GM18907 (cell line): ENCODE data around the gene NUAK2.
A peak's percentile ranks its signal among the peaks of the same experiment; 100 is the strongest.

Experiments
- ATAC-seq: cut with Tn5 transposase; IDR thresholded peaks from one replicate; pipeline ENCODE4 v1.9.1; 2021; ENCODE audit warnings: mild to moderate bottlenecking, moderate library complexity; ENCODE audit not compliant: unreplicated experiment

Gene NUAK2

DNA sequence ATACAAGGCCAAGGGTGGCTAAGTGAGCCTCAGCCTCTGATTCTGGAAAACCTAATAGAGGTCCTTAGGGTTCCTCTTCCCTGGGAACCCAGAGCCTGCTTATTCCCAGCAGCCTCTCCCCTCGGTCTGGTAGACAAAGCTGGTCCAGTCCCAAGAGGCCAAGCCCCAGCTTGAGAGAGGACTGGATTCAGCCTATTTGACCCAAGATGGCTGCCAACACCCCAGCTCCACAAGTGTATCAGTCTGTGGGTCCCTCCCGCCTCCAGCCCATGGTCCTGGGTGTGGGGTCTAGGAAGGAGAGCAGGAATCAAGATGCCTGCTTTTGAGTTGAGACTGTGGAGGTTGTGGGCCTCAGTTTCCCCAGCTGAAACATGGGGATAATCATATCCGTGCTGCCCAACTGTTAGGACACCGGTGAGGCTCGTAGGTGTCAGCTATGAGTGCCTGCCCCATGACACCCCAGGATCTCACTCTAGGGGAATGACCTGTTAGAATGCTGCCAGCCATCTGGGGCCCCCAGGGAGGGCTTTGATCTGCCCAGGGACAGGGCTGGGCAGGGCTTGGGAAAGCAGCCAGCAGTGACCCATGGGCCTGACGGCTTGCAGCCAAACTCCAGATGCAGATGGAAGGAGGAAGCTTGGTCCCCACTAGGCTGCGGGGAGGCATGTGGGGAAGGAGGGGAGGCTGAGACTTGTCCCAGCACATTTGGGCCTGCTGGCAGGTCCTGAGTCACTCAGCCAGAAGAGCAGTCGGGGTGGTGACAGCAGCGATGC is 45.4 kb downstream of the NUAK2 start:
- ATAC-seq = no peak

DNA sequence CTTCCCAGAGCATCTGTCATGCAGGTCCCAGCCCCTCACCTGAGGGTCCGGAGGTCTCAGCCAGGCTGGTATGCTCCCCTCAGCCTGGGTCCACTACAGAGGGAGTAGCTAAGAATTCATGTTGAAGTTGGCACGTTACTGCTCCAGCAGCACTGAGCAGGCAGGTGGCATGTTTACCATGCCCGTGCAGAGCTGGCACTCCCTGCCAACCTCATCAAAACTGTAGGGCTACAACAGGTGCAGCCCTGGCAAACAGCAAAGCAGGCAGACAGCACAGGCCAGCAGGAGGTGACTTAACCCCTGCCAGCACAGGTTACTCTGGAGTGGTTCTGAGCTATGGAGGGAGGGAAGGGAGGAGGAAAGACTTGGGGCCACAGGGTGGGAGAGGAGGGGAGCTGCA is 46.4 kb downstream of the NUAK2 start:
- no peak for ATAC-seq

DNA sequence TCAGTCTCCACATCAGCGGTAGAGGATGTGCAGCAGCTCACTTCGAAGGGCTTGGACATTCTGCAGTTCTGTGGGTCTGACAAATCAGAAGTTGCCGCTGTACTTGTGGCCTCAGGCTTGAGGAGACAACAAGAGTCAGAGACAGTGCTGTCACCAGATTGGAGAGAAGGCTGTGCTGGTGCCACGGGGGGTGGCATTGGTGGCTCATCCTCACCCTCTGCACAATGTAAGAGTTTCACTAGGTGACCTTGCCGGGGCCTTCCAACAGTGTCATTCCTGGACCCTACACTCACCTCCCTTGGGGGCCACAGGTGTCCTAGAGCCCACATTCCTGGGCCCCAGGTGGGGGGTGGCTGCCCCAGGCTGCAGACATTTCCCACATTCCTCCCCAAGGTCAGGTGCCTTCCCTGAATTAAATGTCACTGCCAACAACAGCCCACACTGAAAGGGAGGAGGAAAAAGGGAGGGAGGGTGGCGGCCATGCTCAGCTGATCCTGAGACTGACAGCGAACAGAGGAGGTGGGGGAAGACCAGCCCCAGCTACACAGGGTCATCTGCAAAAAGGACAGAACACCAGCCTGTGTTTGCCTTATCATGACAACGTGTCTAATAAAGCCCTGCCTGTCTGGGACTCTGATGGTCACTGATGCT is 47.4 kb downstream of the NUAK2 start:
- peak; percentile 5 for ATAC-seq

DNA sequence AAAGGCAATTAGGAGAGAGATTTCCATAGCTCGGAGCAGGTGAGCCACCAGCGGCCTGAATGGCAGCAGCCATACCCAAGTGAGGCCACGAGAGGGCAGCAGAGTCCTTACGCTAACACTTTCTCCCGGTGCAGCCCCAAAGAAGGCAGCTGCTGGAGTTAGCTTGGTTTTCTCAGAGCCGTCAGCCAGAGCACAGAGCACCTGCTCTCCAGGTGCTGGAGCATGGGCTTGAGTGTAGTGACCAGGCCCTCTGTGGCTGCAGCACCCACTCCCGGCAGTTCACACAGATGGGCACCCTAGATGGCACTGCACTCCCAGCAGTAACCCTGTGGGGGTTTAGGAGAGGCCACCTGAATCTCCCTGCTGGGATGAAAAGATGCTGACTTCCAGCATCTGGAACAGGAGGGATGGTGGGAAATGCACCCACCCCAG is 48.0 kb downstream of the NUAK2 start:
- ATAC-seq = peak; percentile 80

DNA sequence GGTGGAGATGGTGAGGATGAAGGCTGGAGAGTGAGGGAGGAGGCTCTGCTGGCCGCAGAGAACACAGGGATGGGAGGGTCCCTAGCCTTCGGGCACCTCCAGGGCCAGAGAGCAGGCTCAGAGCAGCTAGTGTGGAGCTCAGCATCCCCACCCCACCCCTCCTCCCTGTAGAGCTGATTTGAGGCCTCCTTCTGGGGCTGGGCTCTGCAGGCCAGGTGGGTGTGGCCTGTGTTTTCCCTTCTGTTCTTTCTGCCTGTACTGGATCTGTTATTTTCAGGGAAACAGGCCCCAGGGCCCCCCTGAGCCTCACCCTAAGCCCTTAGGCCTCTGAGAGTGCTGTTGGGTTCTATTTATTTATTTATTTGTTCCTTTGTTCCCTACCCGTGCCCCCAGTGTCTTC is 49.0 kb downstream of the NUAK2 start:
- no peak for ATAC-seq

DNA sequence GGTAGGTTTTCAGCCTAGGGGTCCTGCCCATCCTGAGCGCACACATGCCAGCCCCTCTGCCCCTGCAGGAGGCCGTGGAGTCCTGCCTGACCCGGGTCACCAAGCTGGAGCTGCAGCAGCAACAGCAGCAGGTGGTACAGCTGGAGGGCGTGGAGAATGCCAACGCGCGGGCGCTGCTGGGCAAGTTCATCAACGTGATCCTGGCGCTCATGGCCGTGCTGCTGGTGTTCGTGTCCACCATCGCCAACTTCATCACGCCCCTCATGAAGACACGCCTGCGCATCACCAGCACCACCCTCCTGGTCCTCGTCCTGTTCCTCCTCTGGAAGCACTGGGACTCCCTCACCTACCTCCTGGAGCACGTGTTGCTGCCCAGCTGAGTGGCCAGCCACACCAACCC is 49.8 kb downstream of the NUAK2 start:
- ATAC-seq = no peak

DNA sequence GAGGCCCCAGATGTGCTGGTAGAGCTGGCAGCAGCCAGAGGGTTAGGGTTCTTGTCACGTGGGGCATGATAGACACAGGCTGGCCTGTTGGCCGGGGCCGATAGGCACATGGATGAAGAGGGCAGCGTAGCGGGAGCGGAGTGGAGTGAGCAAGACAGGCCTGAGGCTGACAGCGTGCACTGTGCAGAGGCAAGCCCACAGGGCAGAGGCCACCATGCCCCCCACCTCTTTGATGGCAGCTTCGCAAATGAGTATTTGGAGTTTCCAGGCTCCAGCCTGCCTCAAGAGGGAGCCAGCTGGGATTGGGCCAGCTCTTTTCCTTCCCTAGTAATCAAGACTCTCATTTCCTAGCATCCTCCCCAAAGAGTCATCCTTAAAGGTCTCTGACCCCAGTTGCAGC is 50.3 kb downstream of the NUAK2 start:
- ATAC-seq = no peak

DNA sequence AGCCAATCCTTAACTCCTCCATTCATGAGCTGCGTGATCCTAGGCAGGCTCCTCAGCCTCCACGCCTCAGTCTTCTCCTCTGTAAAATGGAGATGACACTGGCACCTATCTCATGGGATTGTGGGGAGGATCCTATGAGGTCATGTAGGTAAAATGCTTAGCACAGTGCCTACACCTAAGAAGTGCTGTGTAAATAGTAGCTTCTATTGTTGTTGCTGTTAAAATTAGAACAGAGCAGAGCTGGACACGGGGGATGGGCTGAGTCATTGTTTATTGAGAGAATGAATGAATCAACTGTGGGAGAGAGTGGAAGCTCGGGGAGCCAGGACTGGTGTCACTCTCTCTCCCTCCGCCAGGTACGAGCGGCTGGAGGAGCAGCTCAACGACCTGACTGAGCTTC is 50.8 kb downstream of the NUAK2 start:
- ATAC-seq = no peak

DNA sequence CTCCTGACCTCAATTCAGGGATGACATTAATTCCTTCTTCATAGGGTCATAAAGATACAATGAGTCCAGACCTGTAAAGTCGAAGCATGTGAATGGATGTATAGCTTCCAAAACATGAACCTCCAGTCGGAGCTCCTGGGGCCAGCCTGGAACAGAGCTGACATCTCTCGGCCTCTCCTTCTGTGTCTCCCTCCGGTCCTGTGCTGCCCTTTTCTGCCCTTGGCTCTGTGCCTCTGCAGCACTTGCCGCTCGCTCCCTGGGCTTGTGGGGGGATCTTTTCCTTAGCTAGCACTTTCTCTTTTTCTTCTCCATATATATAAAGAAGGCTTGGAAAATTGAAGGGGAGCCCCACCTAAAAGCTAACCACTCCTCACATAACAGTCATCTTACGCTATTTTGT is 51.3 kb downstream of the NUAK2 start:
- ATAC-seq = no peak

DNA sequence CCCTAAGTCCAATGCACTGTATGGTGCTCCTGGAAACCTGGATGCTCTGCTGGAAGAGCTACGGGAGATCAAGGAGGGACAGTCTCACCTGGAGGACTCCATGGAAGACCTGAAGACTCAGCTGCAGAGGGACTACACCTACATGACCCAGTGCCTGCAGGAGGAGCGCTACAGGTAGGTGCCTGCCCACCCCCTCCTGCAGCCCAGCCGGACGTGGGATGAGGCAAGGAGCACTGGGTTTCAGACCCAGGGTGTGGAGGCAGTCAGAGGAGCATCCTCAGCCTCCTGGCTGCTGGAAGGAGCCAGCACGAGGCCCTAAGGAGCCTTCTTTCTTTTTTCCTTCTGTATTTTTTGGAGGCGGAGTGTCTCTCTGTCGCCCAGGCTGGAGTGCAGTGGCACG is 51.8 kb downstream of the NUAK2 start:
- ATAC-seq = no peak

DNA sequence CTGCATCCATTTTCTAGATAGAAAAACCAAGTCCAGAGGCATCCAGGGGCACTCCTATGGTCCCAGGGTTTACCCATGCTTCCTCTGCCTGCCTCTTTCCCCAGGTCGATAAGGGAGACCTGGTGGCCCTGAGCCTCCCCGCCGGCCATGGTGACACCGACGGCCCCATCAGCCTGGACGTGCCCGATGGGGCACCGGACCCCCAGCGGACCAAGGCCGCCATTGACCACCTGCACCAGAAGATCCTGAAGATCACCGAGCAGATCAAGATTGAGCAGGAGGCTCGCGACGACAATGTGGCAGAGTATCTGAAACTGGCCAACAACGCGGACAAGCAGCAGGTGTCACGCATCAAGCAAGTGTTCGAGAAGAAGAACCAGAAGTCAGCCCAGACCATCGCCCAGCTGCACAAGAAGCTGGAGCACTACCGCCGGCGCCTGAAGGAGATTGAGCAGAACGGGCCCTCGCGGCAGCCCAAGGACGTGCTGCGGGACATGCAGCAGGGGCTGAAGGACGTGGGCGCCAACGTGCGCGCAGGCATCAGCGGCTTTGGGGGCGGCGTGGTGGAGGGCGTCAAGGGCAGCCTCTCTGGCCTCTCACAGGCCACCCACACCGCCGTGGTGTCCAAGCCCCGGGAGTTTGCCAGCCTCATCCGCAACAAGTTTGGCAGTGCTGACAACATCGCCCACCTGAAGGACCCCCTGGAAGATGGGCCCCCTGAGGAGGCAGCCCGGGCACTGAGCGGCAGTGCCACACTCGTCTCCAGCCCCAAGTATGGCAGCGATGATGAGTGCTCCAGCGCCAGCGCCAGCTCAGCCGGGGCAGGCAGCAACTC is 52.5 kb downstream of the NUAK2 start:
- ATAC-seq = no peak

DNA sequence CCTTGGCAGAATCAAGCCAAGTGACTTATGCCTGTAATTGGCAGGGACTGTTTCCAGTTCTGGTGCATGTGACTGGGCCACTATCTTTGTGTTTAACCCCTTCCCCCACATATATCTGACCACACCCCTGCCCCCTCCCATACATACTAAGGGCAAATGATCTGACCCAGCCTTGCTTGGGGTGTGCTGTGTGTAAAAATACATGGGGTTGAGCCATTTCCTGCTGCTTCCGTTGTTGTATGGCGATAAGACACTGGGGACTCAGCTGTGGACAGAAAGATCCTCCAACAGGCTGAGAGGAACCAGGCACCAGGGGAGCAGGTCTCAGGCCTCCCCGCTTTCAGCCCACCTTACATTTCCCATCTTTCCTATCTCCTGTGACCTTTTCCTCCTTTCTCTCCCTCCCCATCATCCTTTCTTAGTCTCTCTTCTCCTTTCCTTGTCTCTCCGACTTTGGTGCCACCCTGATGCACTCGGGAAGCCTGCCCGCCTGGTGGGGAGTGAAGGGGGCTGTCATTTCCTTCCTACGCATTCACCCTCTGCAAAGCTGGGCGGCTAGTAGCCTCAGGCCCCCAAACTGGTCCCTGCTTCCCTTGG is 54.1 kb downstream of the NUAK2 start:
- ATAC-seq = no peak

DNA sequence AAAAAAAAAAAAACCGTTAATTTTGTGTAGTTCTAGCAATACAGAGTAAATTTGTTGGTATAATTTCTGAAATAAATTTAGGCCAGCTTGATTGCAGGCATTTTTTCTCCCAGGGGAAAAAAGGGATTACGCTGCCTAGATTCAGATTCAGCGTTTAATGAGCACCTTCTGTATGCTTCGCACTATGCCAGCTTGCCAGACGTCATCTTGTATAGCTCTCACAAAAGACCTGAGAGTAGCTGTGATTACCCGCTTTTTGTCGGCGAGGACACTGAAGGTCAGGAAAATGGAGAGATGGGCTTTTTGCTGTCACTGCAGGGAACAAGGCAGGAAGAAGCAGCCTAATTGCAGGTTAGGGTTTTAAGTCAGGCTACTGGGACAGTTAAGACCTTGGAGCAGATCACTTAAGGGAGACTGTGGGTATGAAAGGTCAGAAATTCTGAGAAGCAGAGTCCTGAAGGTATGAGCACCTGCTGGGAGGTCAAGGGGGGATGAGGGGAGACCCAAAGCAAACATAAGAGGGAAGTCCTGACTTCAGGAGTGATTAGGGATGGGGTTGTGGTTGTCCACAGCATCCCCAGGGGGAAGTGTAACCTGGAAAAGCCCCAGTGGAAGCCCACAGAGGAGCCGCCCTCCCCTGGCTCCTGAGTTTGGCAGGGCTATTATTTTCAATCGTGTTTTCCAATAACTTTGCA is 54.8 kb downstream of the NUAK2 start:
- no peak for ATAC-seq

DNA sequence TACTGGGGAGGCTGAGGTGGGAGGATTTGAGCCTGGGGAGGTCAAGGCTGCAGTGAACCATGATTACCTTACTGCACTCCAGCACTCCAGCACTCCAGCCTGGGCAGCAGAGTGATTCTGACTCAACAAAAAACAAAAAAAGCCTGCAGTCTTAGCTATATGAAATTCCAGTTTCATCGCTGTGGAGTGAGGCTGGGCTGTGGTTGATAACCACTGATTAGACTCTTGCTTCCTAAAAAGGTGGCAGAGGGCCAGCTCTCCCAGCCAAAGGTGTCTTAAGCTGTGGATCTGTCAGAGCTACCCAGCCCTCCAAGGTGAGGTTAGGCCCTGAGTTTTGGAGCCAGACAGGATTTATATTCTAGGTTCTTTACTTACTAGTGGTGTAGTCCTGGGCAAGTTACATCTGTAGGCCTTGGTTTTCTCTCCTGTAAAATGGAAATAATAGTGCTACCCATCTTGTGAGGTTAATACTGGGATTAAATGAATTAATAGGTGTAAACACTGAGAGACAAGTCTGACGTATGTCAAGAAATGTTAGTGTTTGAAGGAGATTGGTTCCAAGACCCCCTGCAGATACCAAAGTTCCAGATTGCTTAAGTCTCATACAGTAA is 57.9 kb downstream of the NUAK2 start:
- no peak for ATAC-seq

DNA sequence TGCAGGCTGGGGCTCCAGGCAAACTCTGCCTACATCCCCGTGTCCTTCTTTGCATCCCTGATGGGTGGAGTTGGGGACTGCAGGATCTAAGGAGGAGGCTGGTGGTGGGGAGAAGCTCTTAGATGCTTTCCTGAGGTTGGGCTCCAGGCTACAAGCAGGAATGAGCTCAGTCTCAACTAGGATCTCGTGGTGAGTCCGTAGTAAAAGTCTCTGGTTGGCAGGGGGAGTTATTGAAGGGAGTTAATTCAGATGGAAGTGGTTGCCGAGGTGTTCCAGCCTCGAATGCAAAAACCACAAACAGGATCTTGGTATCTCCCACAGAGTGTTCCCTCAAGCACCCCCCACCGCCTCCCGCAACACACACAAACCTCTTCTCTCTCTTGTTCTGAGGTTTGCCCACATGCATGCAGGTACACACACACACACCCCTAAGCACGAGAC is 58.8 kb downstream of the NUAK2 start:
- ATAC-seq = no peak

DNA sequence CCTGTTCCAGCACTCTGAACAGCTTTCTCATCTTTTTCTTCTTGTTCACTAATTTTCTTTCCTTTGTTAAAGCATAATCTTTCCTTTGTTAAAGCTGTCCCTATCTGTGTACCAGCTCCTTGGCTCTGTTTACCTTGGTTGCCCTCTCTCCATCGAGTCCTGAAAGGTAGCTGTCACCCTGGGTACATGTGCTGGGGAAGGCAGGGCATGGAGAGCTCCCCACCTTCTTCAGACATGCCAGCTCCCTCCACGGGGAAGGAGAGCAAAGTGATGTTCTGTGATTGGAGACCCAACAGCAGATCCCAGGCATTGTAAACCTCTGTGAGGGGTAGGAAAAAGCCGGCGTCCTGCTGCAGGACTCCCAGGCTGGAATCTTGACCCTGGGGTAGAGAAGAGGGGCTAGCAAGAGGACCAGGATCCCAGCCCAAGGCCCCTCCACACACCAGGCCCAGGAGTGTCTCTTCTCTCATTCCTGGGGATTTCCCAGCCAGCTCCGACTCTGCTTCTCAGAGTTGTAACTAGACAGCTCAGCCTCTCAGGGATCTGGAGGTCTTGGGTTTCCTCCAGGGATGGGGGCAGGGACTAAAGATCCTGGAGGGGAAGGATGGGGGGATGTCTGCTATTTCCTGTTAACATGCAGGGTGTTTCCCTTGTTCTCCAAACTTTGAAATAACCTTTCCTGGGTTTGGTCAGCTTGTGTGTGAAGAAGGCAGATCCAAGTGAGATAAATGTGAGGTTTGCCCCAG is 59.4 kb downstream of the NUAK2 start:
- ATAC-seq = no peak

DNA sequence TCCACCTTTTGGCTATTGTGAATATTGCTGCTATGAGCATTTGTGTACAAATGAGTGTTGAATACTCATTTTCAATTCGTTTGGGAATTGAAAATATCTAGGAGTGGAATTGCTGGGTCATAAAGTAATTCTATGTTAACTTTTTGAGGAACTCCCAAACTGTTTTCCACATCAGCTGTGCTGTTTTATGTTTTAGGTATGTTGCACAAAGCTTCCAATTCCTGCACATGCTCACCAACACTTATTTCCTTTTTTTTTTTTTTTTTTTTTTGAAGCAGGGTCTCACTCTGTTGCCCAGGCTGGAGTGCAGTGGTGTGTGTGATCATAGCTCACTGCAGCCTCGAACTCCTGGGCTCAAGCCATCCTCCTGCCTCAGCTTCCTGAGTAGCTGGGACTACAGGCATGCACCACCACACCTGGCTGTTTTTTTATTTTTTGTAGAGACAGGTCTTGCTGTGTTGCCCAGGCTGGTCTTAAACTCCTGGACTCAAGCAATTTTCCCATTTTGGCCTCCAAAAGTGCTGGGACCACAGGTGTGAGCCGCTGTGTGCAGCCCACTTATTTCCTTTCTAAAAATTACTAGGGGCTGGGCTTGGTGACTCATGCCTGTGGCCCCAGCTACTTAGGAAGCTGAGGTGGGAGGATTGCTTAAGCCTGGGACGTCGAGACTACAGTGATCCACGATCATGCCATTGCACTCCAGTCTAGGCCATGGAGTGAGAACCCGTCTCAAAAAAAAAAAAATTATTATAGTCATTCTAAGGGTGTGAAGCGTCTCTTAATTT is 60.4 kb downstream of the NUAK2 start:
- ATAC-seq = no peak

DNA sequence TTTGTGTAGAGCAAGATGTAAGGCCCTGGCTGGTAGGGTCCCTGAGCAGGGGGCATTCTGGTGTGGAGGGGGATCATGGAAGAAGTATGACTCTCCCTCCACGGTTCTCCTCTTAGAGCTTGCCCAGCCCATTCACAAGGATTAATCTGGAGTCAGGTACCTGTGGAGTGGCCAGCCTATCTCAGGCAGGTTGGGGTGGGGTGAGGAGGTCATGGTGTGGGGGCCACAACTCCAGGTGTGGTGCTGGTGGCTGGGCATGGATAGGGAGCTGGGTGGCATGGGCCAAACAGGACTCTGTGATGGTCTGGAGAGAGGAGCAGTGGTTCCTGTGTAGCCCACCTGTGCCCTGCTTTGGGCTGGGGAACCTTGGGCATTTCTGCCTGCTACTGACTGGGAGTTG is 61.5 kb downstream of the NUAK2 start:
- ATAC-seq = no peak

DNA sequence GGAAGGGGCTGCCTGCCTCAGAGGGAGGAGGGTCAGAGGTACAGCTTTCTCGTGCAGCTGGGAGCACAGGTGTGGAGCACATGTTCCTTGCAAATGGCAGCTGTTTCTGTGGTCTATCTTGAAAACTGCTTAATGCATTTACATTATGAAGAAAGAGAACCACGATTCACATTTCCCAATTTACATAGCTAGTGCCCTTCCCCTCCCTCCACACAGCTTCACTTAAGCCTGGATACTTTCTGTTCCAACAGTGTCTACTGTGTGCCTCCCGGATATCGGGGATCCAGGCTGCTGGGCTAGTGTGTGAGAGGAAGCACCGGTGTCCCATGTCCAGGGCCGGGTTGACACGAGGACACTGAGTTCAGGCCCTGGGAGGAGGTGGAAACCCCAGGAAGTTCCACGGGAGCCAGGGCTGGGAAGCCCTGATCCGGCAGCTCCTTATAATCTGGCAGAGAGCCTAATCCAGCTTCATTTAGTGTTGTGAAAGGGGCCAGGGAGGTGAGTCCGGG is 62.2 kb downstream of the NUAK2 start:
- no peak for ATAC-seq
